NB4 (cell line): Measurements from ENCODE around the gene GSTO2.

Experiments used
- CTCF ChIP-seq: IDR thresholded peaks from one replicate; pipeline ENCODE4 v1.5.1; 2012; ENCODE audit warnings: low read depth, low read length
- MYC ChIP-seq: IDR thresholded peaks from 2 replicates; pipeline ENCODE4 v1.6.1; 2011; ENCODE audit warnings: low read depth, low read length
- POLR2A ChIP-seq: IDR thresholded peaks from 2 replicates; pipeline ENCODE4 v1.6.1; 2011; ENCODE audit warnings: mild to moderate bottlenecking; ENCODE audit not compliant: insufficient read length; ENCODE audit errors: extremely low read depth
- TF ChIP-seq, protein P1 (sequence below): IDR thresholded peaks from 2 replicates; pipeline ENCODE4 v1.6.1; 2011; ENCODE audit warnings: low read depth, low read length

DNA sequence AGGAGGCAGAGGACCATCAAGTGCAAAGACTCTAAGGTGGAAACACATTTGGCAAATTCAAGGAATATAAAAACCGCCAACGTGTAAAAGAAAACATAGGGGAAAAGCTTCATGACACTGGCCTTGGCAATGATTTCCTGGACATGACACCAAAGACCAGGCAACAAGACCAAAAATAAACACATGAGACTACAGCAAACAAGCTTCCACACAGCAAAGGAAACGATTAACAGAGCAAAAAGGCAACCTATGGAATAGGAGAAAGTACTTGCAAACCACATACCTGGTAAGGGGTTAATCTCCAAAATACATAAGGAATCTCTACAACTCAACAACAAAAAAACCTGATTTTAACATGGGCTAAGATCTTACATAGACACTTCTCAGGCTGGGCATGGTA lies 10.8 kb upstream of the GSTO2 start:
- no peak for TF ChIP-seq CTCF
- TF ChIP-seq POLR2A: no peak
- TF ChIP-seq MYC: no peak
- TF ChIP-seq, protein P1, sequence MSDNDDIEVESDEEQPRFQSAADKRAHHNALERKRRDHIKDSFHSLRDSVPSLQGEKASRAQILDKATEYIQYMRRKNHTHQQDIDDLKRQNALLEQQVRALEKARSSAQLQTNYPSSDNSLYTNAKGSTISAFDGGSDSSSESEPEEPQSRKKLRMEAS: no peak
